NCI-H446 treated with DMSO at 0.1 percent for 48 hours (cell line): ENCODE data around the gene ASNSD1.
"Not testable (repeated sequence)": the region's sequence is repeated elsewhere in the genome, so short reads cannot be mapped to it uniquely, and the experiment has no call there.

Source experiments
- DNase-seq: peaks from one replicate; lab custom pipeline; 2025; lab: John Stamatoyannopoulos, UW

Gene ASNSD1

GRCh38 chr2:189687796-189688195 is 26.5 kb downstream of the ASNSD1 start:
- not testable (repeated sequence) for DNase-seq

DNA sequence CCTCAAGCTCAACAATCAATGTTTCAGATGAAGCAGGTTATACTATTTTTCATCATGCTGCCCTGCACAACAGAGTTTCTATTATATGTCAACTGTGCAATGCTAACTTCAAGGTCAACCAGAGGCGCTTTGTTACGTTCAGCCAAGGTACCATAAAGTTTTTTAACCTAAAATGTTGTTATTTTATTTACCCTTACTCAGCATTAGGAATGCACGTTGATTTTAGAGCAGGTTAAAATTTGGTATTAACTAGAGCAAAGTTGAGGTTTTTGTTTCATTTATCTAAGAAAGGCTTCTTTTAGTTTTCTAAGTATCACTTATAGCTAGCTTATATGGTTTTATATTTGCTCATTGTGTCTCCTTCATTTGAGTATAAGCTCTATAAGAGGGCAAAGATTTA is 35.0 kb downstream of the ASNSD1 start:
- no peak for DNase-seq

DNA sequence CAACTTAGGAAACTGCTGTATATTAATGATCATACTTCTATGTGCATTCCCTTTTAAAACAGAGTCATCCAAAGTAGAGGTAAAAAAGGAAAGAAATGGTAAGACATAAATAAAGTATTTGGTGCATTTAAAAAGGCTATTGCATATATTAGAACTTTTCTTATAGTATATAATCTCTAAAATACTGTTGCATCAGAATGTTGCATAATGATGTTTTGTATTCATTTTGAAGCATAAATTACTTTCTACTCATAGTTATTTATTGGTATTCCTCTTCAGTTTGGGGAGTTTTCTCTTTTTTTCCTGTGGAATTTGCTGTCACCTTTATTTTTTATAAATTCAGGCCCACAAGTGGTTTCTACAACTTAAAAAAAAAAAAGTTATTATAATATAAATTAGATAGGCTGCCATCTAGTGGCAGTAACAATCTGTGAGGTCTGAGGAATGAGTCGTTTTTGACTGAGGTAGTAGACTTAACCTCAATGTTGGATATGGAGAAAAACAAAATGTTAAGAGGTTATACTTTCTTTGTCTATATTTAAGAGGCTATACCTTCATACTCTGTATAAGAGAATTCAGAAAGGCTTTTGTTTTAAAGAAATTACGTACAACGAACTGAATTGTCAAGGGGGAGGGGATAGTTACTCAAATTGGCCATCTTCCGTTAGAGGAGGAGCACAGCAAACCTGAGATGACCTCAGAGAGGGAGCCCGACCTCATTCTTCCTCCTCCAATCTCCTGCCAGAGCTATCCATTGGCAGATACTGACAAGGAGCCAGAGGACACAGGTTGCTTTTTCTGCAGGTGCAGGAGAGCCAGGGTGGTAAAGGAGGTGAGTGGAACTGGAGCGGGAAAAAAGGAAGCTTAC is 37.0 kb downstream of the ASNSD1 start:
- DNase-seq: no peak

GRCh38 chr2:189700681-189701080 is 39.4 kb downstream of the ASNSD1 start:
- DNase-seq: no peak

DNA sequence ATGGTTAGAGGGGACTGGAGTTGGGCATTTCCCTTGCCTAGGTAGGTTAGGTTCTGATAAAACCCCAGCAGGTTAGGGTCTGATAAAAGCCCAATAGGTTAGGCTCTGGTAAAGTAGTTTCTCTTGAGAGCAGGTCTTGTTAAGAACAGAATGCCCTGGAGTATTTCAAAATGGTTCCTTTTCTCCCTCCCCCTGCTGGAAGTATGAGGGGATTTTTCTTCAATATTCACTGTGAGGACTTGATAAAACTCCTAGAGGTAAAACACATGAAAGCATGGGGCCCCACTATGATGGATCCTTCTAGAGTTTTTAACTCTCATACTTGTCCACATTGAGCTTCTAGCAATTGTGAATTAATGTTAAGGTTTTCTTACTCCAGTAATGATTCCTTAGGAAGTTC is 40.8 kb downstream of the ASNSD1 start:
- DNase-seq: no peak

DNA sequence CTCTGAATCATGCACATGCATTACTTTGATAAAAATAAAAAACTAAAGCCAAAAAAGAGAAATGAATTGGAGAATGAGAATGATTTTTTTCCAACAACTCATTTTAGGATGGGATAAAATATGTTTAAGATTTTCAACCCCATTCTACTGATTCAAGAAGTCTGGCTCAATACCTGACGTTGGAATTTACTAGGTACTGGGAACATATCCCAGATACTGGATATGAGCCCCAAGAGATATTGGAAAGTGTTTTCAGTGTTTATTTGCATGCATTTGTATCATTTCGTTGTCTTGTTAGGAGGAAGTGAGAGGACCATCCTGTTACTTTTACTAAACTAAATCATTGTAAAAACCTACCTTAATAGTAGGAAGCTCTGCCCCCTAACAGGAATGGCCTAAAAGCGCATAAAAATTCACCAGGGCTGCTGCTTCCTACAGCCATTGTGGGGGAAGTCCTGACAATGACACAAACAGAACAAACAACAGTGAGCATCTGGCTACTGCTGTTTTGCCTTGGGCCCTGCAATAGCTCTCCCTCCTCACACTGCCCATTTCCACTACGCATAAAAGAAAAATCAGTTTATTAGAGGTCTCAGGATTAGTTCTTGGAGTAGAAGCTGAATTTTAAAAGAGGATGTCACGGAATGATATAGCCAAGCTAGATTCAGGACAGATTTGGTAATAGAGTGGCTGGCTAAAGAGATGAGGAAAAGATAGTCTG is 48.4 kb downstream of the ASNSD1 start:
- DNase-seq: no peak

- not testable (repeated sequence) for DNase-seq
Measured at GRCh38 chr2:189717593-189717992, 56.3 kb downstream of the ASNSD1 start.

DNA sequence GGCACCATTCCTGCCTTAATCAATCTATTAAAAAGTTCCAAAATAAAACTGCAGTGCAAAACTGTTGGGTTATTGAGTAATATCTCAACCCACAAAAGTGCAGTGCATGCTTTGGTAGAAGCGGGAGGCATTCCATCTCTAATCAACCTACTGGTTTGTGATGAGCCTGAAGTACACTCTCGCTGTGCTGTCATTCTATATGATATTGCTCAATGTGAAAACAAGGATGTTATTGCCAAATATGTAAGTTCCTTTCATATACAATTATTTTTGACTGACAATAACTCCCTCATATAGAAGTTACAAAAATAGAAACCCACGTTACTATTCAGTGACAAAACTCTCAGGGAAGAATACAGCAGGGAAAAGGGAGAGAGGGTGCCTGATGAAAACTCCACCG is 58.3 kb downstream of the ASNSD1 start:
- DNase-seq: no peak
